ENCODE measurements around the gene GGTA1.
"Not testable (repeated sequence)": the region's sequence is repeated elsewhere in the genome, so short reads cannot be mapped to it uniquely, and the experiment has no call there.

The GGTA1 gene

GRCh38 chr9:121498487-121499176, 1.0 kb downstream of the GGTA1 start:
- peak; percentile 25 for DNase-seq

DNA sequence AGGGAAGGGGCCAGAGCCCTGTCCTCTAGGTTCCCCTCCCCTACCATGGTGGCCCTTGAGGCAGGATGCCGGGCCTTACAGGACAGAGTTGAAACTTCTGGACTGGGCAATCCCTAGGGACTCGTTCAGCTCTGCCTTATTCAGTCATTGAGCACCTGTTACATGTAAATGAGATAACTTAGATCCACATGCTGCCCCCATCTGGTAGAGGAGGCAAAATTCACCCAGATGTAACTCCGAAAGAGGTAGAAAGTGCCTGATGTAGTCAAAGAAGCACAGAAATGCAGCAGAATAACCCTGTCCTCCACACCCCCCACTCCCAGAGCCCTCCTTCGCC, 1.5 kb downstream of the GGTA1 start:
- DNase-seq, result peak; percentile 59

DNA sequence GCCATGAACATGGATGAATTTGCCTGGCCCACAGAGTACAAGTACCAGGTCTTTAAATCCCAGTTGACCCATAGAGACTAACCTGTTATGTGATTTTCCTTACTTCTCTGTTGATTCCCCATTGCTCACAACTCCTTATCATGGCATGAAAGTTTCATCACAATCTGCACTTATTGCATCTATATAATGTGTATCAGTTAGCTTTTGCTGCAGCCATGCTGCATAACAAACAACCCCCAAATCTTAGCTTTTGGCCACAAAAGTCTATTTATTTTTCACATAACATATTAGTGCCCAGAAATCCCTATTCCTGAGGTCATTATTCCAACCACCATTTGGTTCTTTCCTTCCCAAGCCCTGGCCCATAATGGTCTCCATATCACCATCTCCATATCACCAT, 3.7 kb downstream of the GGTA1 start:
- DNase-seq, result no peak

- no peak for DNase-seq
Measured at GRCh38 chr9:121494192-121494591, 5.5 kb downstream of the GGTA1 start.

- no peak for DNase-seq
Measured at GRCh38 chr9:121491111-121491510, 8.5 kb downstream of the GGTA1 start.

- no peak for DNase-seq
Measured at GRCh38 chr9:121489344-121489743, 10.3 kb downstream of the GGTA1 start.

DNA sequence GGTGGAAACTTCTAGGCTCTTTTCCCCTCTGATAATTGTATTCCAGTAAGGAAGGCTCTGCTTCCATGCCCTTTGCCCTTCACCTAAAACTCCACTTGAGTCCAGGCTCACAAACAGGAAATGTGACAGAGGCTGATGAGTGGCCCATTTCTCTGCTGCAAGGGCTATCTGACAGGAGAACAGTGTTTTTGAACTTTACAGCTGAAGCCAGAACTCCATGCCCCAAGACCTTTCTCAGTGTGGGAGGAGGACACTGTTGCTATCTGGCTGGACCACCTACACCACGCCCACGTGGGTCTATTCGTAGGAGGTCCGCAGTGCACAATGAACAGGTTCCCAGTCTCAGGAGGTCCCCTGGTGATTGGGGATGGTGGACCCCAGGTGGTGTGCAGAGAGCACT, 13.6 kb downstream of the GGTA1 start:
- DNase-seq, result no peak

- DNase-seq, result no peak
Measured at GRCh38 chr9:121485623-121486022, 14.0 kb downstream of the GGTA1 start.

DNA sequence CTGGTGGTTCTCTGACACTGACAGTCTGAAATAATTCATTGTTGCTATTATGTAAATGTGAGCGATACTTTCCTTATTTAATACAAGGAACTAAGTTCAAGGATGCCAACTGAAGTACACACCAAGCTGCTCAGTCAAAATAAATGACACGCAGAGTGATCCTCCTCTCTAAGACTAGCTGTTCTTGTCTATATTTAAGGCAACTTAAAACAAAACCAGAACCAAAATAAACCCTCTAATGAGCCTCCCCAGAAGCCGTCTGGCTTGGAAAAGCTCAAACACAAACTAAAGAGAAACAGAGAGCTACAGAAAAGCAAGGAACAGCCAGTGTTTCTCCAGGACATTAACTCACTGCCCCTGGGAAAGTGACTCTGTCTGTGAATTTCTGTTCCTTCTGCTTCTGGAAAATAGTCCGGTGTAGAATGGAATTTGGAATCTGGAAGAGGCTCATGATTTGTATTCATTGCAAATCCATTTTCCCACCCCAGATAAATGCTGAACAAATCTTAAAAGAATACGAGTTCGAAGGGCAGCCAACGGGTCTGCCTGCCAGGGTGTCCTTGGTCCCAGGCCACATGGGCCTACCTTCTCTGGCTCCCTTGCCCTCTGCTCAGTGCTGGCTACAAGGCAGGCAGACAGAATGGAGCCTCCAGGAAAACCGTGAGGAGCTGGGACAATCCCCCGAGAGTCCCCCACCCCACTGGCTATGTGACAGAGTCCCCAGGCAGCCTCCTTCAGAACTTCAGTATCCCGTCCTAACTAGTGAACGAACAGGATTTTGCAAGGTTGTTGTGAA, 14.8 kb downstream of the GGTA1 start:
- DNase-seq, result no peak

DNA sequence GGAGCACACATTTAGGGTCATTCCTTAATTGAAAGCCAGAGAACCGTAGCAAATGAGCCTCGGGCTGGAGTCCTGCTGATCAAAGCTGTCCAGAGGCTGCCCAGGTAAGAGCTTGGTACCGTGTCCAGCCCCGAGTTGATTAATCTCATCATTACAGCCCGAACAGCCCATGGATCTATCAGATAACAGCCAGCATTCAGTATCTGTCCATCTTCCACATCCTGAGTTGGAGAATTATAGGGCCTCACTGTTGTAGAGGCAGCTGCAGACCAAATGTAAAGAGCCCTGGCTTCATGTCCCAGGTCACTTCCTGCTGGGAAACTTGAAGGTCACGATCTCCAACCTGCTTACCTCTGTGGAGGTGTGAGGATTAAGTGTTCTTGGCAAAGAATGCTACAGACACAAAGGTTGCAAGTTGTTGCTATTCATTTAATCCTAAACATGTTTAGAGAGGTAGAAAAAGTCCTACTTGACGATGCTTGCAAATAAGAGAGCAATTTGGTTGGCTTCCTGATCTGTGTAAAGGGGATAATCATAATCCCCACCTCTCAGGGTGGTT, 16.1 kb downstream of the GGTA1 start:
- DNase-seq, result no peak

DNA sequence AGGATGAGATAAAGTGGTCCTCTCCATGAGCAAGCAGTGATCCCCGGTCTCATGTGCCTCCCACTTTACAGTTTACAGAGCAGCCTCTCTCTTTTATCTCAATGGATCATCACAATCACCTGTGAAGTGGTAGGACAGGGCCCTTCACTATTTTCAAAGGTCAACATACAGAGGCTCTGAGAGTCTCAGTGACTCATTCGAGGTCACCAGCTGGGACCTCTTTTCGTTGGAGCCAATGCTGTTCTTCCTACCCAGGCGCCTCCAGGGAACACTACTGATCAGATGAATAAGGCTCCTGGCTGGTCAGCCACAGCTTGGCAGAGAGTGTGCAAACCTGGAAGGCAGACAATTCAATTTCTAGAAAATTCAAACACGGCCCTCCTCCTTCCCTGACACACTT, 16.6 kb downstream of the GGTA1 start:
- DNase-seq, result no peak

DNA sequence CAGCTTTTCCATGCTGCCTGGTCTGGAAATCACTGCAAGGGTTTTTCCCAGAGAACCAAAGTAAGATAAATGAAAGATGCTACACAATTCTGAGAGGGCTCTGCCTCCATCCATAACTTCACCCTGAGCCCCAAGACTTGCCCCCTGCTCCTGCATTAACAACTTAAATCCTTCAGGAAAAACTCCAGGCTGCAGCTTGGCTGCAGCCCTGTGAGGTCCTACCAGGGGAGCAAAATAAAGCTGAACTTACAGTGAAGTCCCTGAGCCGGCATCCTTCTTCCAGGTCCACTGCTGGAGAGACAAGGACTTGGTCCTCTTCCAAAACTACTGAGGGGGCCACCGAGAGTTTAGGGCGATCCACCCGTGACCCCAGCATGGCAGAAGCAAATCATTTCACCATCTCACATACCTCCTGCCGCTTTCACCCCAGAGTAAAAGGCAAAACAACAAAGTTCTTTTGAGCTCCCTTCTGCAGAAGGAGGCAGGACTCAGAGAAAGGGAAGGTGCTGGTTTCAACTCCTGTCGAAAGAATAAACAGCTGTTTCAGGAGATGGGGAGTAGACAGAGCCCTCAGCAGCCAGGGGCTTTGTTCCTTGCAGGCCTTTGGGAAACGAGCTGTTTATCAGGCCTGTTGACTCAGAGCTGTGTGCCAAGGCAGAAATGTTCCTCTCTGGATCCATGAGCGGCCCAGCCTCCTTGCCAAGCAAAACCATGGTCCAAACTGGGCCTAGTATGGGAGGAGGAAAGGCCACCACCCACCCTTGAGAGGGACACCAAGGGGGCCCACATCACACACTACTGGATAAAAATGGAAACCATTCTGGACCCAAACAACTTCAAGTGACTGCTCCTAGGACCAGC, 20.6 kb downstream of the GGTA1 start:
- no peak for DNase-seq

GRCh38 chr9:121476156-121476555, 23.5 kb downstream of the GGTA1 start:
- no peak for DNase-seq

DNA sequence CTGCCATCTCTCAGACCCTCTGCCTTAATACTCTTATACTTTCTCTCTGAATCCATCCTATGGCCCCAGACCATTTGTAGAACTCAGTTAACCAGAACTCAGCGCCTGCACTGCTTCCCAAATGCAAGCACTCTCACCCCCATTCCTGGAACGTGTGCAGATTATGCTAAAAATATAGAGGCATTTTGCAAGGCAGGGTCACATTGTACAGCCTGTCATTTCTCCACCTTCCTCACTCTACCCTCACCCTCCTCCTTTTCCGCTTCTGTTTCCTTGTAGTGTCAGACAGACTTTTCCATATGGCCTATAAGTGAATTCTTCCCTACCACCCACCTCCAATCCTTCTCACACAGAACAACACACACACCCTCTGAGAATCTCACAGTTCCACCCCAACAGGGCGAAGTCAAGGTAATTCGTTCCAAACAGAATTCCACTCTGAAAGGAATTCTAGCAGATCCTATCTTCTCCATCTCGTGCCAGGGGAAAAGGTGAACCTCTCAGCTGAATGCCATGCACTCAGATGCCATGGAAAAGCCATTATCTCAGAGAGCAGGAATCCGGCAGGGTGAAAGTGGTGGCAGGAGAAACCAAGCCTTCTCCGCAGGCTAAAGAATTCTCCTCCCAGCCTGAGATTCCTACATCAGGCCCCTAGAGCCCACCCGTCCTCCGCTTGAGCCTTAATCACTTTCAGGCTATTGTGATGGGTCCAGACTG, 25.3 kb downstream of the GGTA1 start:
- no peak for DNase-seq

DNA sequence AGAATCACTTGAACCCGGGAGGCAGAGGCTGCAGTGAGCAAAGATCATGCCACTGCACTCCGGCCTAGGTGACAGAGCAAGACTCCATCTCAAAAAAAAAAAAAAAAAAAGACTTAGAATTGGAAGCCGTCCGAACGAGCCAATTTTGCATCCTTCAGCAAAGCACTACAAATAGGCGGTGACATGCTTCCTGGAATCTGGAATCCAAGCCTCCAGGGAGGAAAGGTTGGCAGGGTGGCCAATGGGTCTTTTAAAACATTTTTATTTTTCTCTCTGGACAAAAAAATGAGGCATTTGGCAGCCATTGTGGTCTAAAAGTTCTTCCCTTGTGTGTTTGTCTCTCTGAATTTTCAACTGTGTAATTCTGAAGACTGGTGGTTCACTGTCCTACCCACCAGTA, 26.4 kb downstream of the GGTA1 start:
- no peak for DNase-seq

DNA sequence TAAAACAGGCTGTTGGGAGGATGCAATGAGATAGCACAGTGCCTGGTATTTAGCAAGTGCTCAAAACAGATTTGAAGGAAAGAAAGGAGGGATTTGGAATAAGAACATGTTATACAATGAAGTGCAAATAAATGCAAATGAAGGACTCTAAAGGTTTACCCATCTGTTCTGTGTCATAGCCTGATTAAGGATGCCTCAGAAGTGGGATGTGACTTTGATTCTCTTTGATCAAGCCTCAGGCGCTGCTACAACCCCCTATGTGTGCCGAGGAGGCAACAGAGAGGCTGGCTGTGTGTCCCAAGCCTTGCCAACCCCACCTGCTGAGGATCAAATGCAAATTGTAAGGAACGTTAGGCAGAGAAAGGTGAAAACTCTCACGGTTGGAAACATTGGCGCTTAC, 27.2 kb downstream of the GGTA1 start:
- no peak for DNase-seq

GRCh38 chr9:121466142-121466541, 33.5 kb downstream of the GGTA1 start:
- DNase-seq, result no peak

GRCh38 chr9:121464968-121465367, 34.7 kb downstream of the GGTA1 start:
- DNase-seq, result no peak

DNA sequence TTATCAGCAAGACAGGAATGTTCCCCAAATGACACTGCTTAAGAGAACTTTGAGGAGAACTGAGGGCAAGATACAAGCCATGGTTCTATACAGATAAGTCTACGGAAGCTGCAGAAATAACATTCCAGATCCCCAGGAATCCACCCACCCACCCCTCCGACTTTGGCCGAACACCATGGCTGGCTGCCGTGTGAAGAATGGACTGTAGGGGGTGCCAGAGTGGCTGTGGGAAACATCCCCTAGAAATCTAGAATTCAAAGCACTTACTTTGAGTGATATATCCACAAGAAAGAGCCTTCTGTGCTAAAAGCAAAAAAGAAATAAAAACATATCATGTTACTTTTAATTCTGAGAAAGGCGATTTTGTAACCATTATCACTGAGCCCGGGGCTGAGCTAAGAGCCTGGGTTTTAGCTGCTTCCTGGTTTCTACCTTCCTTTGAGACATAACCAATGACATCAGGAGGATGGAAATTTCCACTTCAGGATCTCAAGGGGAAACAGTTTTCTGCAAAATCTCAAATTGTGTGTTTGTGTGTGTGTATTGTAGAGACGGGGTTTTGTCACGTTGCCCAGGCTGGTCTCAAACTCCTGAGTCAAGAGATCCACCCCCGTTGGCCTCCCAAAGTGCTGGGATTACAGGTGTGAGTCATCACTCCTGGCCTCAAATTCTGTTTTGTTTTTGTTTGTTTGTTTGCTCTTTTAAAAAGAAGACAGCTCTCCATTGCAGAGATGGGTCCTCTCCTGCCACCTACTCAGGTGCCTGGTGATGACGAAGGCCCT, 36.4 kb downstream of the GGTA1 start:
- DNase-seq, result peak; percentile 52

GRCh38 chr9:121459513-121459912, 40.1 kb downstream of the GGTA1 start:
- DNase-seq, result no peak

DNA sequence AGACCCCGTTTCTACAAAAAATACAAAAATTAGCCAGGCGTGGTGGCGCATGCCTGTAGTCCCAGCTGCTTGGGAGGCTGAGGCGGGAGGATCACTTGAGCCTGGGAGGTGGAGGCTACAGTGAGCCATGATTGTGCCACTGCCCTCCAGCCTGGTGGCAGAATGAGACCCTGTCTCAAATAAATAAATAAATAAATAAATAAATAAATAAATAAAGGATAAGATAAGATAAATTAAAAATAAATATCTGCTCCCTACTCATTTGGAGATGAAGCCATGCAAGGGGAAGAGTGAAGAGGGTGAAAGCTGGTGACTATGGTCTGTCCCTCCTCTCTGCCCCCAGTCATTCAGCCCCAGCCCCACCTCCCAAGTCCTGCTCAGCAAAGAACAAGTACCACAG, 41.2 kb downstream of the GGTA1 start:
- DNase-seq, result not testable (repeated sequence)

Measured in activated CD4-positive, alpha-beta T cell treated with anti-CD3 and anti-CD28 coated beads for 48 hours (primary cell).